HepG2 (cell line): ENCODE results near the gene GTF2H1. TPM values are rescaled to one million over a fixed set of nuclear protein-coding genes. Genes with fewer than 3 reads are reported as not detected.

Source experiments
- GFI1 ChIP-seq: sonication (generic); formaldehyde crosslinking; IDR thresholded peaks from 2 replicates; pipeline ENCODE4 v1.5.0; 2020; ENCODE audit warnings: missing genetic modification reagents, mild to moderate bottlenecking, borderline replicate concordance
- KAT2B ChIP-seq: fragments of 150-350 bp; IDR thresholded peaks from 2 replicates; pipeline ENCODE4 v1.6.1; 2014; ENCODE audit warnings: low read depth, low read length, borderline replicate concordance
- KMT2B ChIP-seq: IDR thresholded peaks from 2 replicates; pipeline ENCODE4 v1.6.1; 2016; ENCODE audit warnings: missing genetic modification reagents, missing compliant biosample characterization
- LCORL ChIP-seq, 2 experiments: fragments of 450-650 bp in 1 of 2; sonication (generic) in 1 of 2; formaldehyde crosslinking in 1 of 2; IDR thresholded peaks; 2 replicates each; pipeline versions ENCODE4 v1.5.0 to v1.6.1; 2017 to 2020; ENCODE audit warnings: antibody characterized with exemption in 1 of 2, missing genetic modification reagents in 1 of 2
- MAFK ChIP-seq, 2 experiments: IDR thresholded peaks in 1 of 2; conservative IDR thresholded peaks in 1 of 2; 2 replicates each; pipeline ENCODE4 v1.6.1; 2011; ENCODE audit warnings: improper control_type of control experiment in 2 of 2, low read length in 2 of 2
- RXRA ChIP-seq: sonication (generic); formaldehyde crosslinking; IDR thresholded peaks from 2 replicates; pipeline ENCODE4 v1.5.1; 2020; ENCODE audit warnings: missing genetic modification reagents
- SAFB2 ChIP-seq: sonication (generic); formaldehyde crosslinking; IDR thresholded peaks from 2 replicates; pipeline ENCODE4 v1.5.1; 2020; ENCODE audit warnings: missing genetic modification reagents, low read depth, mild to moderate bottlenecking, borderline replicate concordance
- XRCC5 ChIP-seq: fragments of 200-400 bp; formaldehyde crosslinking; optimal IDR thresholded peaks from 2 replicates; pipeline ENCODE3; 2017; ENCODE audit warnings: mild to moderate bottlenecking, low read length
- ZBTB25 ChIP-seq: IDR thresholded peaks from 2 replicates; pipeline ENCODE4 v1.6.1; 2018; ENCODE audit warnings: missing genetic modification reagents
- ZNF10 ChIP-seq: sonication (generic); formaldehyde crosslinking; IDR thresholded peaks from 2 replicates; pipeline ENCODE4 v1.4.0; 2020; ENCODE audit warnings: mild to moderate bottlenecking, low read depth, missing genetic modification reagents, borderline replicate concordance
- ZNF850 ChIP-seq: sonication (generic); formaldehyde crosslinking; conservative IDR thresholded peaks from 2 replicates; pipeline ENCODE4 v1.9.0; 2021; ENCODE audit warnings: mild to moderate bottlenecking, missing genetic modification reagents
- polyA plus RNA-seq, 8 experiments: library from polyadenylated mRNA; depleted of rRNA in 3 of 8; stranded (reverse) in 7 of 8; unstranded in 1 of 8; fragments of >200 nt; fragmentation: Illumina TruSeq in 4 of 8; extraction: Trizol in 4 of 8; gene quantifications; 2 replicates each; pipeline versions ENCODE4 v1.2.1 to v1.2.3, GENCODE V29; 2011 to 2016; ENCODE audit warnings: low read depth in 4 of 8, missing spikeins in 1 of 8, mixed read lengths in 1 of 8; ENCODE audit not compliant: insufficient read depth in 1 of 8
- total RNA-seq, 5 experiments: library from RNA; depleted of rRNA; stranded (reverse); fragments of >200 nt; fragmentation: Illumina TruSeq; extraction: Trizol; gene quantifications; 2 replicates each; pipeline ENCODE4 v1.2.3, GENCODE V29; 2016; ENCODE audit warnings: low read depth in 1 of 5
- TF ChIP-seq, protein P1 (sequence below): sonication (generic); formaldehyde crosslinking; conservative IDR thresholded peaks from 2 replicates; pipeline ENCODE4 v1.4.0; 2020; ENCODE audit warnings: mild to moderate bottlenecking, missing genetic modification reagents, moderate library complexity
- TF ChIP-seq, protein P2 (sequence below): sonication (generic); formaldehyde crosslinking; IDR thresholded peaks from 2 replicates; pipeline ENCODE4 v1.4.0; 2020; ENCODE audit warnings: missing genetic modification reagents
- TF ChIP-seq, protein P3 (sequence below): sonication (generic); formaldehyde crosslinking; IDR thresholded peaks from 2 replicates; pipeline ENCODE4 v1.5.0; 2020; ENCODE audit warnings: missing genetic modification reagents, mild to moderate bottlenecking, borderline replicate concordance
- TF ChIP-seq, protein P4 (sequence below): sonication (generic); formaldehyde crosslinking; IDR thresholded peaks from 2 replicates; pipeline ENCODE4 v1.4.0; 2020; ENCODE audit warnings: missing genetic modification reagents

Gene GTF2H1
- total and polyA plus RNA-seq, 2 of the 13 experiments (the other 11 are each of a cell fraction or from before 2014, with no cell fraction given): 15.7 to 51.4 TPM

DNA sequence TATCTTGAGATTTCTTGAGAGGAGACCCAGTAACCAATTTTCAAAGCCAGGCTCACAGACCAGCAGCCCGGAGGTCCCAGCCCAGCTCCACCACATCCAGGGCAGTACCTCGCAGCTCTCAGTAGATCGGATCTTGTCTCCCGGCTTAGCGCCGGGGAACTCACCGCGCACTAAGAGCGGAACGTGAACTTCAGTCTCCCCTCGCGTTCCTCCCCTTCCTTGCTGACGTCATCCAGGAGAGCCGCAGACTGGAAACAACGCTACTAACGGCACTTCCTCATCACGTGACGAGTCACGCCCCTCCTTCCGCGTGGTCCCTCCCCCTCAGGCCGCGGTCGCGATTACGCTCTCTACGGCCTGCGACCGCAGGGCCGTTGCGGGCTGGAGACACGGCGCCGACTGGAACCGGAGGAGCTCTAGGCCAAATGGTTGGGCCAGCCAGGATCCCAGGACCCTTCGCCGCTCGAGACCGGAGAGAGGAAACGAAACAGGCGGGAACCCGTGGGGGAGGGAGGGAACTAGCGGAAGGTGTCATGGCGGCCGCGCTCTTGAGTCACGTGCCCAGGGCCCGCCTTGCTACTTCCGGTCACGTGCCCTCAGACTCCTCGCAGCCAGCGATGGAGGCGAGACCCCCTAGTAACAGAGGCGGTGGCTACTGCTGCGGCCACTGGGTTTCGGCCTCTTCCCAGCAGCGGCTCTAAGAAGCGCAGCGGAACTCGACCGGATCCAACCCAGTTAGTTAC is at the start of gene GTF2H1, which contains the start of gene HPS5 (continued):
- TF ChIP-seq ZBTB25 (CRISPR knock-in tag) (peak; percentile 60; the same call in 1 of the 2 replicates), XRCC5 (peak; percentile 81), GFI1 (CRISPR knock-in tag) (peak; percentile 87), LCORL (IDR thresholded peaks at IDR 0.05) (peak; percentile 60; the same call in 1 of the 2 replicates), LCORL (CRISPR knock-in tag; IDR thresholded peaks at IDR 0.05) (peak; percentile 5; the same call in 1 of the 2 replicates), SAFB2 (peak; percentile 96; the same call in 1 of the 2 replicates), RXRA (peak; percentile 92), KMT2B (CRISPR knock-in tag) (peak; percentile 98), KAT2B (no peak), MAFK (conservative IDR thresholded peaks at IDR 0.05 in 1 of 2, IDR thresholded peaks at IDR 0.05 in 1 of 2; ENCODE audit: low read length in 2 of 2) (no peak), ZNF850 (CRISPR knock-in tag) (no peak), ZNF10 (no peak)
- TF ChIP-seq, protein P1, sequence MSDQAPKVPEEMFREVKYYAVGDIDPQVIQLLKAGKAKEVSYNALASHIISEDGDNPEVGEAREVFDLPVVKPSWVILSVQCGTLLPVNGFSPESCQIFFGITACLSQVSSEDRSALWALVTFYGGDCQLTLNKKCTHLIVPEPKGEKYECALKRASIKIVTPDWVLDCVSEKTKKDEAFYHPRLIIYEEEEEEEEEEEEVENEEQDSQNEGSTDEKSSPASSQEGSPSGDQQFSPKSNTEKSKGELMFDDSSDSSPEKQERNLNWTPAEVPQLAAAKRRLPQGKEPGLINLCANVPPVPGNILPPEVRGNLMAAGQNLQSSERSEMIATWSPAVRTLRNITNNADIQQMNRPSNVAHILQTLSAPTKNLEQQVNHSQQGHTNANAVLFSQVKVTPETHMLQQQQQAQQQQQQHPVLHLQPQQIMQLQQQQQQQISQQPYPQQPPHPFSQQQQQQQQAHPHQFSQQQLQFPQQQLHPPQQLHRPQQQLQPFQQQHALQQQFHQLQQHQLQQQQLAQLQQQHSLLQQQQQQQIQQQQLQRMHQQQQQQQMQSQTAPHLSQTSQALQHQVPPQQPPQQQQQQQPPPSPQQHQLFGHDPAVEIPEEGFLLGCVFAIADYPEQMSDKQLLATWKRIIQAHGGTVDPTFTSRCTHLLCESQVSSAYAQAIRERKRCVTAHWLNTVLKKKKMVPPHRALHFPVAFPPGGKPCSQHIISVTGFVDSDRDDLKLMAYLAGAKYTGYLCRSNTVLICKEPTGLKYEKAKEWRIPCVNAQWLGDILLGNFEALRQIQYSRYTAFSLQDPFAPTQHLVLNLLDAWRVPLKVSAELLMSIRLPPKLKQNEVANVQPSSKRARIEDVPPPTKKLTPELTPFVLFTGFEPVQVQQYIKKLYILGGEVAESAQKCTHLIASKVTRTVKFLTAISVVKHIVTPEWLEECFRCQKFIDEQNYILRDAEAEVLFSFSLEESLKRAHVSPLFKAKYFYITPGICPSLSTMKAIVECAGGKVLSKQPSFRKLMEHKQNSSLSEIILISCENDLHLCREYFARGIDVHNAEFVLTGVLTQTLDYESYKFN: peak; percentile 77
- TF ChIP-seq, protein P2, sequence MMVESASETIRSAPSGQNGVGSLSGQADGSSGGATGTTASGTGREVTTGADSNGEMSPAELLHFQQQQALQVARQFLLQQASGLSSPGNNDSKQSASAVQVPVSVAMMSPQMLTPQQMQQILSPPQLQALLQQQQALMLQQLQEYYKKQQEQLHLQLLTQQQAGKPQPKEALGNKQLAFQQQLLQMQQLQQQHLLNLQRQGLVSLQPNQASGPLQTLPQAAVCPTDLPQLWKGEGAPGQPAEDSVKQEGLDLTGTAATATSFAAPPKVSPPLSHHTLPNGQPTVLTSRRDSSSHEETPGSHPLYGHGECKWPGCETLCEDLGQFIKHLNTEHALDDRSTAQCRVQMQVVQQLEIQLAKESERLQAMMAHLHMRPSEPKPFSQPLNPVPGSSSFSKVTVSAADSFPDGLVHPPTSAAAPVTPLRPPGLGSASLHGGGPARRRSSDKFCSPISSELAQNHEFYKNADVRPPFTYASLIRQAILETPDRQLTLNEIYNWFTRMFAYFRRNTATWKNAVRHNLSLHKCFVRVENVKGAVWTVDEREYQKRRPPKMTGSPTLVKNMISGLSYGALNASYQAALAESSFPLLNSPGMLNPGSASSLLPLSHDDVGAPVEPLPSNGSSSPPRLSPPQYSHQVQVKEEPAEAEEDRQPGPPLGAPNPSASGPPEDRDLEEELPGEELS (CRISPR knock-in tag): peak; percentile 59; the same call in 1 of the 2 replicates
- TF ChIP-seq, protein P3, sequence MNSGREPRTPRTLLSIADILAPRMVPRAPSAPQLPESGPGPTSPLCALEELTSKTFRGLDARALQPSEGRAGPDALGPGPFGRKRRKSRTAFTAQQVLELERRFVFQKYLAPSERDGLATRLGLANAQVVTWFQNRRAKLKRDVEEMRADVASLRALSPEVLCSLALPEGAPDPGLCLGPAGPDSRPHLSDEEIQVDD (CRISPR knock-in tag): peak; percentile 67; the same call in 1 of the 2 replicates
- TF ChIP-seq, protein P4, sequence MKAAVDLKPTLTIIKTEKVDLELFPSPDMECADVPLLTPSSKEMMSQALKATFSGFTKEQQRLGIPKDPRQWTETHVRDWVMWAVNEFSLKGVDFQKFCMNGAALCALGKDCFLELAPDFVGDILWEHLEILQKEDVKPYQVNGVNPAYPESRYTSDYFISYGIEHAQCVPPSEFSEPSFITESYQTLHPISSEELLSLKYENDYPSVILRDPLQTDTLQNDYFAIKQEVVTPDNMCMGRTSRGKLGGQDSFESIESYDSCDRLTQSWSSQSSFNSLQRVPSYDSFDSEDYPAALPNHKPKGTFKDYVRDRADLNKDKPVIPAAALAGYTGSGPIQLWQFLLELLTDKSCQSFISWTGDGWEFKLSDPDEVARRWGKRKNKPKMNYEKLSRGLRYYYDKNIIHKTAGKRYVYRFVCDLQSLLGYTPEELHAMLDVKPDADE (CRISPR knock-in tag): no peak
